ENCODE data around the gene GADD45G.

DNA sequence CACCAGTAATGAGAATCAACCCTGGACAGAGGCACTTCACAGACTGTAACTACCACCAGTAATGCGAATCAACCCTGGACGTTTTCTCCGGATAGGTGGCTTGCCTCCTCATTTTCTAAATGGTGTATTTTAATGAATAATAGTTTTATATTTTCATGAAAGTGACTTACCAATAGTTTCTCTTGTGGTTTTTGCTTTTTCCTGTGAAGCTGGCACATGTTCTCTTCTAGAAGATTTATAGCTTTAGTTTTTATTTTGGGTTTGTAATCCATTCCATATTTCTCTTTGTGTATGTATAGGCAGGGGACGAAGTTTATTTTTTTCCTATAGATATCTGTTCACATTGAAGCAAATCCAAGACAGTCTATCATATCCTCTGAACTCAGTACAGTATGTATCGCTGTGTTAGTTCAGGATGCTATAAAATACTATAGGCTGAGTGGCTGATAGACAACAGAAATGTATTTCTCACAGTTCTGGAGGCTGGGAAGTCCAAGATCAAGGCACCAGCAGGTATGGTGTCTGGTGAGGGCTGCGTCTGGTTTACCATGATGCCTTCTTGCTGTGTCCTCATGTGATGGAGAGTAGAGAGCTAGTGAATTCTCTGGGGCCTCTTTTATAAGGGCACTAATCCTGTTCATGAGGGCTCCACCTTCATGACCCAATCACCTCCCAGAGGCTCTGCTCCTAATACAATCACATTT lies 46.5 kb upstream of the GADD45G start:
- TF ChIP-seq, protein P1, sequence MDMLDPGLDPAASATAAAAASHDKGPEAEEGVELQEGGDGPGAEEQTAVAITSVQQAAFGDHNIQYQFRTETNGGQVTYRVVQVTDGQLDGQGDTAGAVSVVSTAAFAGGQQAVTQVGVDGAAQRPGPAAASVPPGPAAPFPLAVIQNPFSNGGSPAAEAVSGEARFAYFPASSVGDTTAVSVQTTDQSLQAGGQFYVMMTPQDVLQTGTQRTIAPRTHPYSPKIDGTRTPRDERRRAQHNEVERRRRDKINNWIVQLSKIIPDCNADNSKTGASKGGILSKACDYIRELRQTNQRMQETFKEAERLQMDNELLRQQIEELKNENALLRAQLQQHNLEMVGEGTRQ (IDR thresholded peaks at IDR 0.05; ENCODE audit: low read depth, low read length), result no peak
- TF ChIP-seq, protein P2, sequence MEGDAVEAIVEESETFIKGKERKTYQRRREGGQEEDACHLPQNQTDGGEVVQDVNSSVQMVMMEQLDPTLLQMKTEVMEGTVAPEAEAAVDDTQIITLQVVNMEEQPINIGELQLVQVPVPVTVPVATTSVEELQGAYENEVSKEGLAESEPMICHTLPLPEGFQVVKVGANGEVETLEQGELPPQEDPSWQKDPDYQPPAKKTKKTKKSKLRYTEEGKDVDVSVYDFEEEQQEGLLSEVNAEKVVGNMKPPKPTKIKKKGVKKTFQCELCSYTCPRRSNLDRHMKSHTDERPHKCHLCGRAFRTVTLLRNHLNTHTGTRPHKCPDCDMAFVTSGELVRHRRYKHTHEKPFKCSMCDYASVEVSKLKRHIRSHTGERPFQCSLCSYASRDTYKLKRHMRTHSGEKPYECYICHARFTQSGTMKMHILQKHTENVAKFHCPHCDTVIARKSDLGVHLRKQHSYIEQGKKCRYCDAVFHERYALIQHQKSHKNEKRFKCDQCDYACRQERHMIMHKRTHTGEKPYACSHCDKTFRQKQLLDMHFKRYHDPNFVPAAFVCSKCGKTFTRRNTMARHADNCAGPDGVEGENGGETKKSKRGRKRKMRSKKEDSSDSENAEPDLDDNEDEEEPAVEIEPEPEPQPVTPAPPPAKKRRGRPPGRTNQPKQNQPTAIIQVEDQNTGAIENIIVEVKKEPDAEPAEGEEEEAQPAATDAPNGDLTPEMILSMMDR (conservative IDR thresholded peaks at IDR 0.05; ENCODE audit: low read depth, low read length), result no peak
- TF ChIP-seq RAD21 (IDR thresholded peaks at IDR 0.05; ENCODE audit: low read length), result no peak
